HS-27A (cell line): Measurements from ENCODE around the gene IL16.
A peak's percentile ranks its signal among the peaks of the same experiment; 100 is the strongest.
"Not testable (repeated sequence)": the region's sequence is repeated elsewhere in the genome, so short reads cannot be mapped to it uniquely, and the experiment has no call there.

Experiments
- DNase-seq: peaks from one replicate; pipeline ENCODE4 v3.0.0-alpha.2; 2012; ENCODE audit warnings: low read depth, missing footprints

Gene IL16

DNA sequence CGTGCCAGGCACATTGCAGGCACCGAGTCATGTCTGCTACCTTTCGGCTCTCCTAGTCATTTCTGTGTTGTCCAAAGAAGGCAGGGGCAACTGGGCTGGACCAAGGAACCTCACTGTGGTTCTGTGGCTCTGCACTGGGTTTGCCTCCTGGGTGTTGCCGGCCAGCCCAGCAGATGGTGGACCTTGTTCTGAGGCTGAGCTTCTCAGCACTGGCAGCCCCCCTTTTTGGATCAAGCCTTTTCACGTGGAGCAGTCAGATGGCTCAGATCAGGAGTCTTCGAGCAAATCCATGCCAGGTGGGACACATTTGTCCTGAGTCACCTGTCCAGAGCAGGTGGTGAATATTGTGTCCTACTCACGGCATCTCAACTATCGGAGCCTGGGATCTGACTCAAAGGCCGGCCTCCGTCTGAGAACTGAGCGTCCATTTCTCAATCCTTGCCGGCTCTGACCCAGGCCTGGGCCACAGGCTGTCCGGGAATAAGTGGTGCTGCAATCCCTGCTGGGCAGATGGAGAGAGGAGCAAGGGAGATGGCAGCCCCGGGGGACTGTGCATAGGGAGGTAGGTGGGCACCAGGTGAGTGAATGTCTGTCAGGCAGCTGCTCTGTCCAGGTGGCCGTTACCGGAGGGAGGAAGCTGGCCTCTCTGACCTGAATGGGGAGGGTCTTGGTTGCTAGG is at the start of gene IL16:
TSS of gene IL16 (plus strand) at position 304 of the 679 bp plus-strand sequence. CDS start 28,521 bp downstream, outside the sequence.
- no peak for DNase-seq

GRCh38 chr15:81151389-81151788 is 45.3 kb upstream of the IL16 start:
- no peak for DNase-seq

- DNase-seq, result no peak
These were observed 44.3 kb upstream of the IL16 start for GRCh38 chr15:81152339-81152738.

DNA sequence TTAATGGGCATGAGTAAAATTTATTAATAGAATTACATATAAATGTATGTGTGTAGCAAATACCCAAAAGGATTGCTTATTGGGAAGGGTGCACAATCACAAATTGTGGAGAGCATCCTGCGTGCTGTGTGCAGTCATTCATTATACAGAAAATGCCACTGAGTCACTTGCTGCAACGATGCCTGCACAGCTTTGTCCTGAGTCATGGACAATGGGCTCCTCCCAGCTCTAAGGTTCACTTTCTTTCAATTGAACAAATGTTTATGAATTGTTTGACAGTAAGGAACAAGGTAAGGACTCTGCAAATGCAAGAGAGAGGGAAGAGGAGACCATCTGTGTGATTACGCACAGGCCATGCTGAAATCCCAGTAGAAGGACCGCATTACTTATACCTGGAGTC is 43.9 kb upstream of the IL16 start:
- no peak for DNase-seq

DNA sequence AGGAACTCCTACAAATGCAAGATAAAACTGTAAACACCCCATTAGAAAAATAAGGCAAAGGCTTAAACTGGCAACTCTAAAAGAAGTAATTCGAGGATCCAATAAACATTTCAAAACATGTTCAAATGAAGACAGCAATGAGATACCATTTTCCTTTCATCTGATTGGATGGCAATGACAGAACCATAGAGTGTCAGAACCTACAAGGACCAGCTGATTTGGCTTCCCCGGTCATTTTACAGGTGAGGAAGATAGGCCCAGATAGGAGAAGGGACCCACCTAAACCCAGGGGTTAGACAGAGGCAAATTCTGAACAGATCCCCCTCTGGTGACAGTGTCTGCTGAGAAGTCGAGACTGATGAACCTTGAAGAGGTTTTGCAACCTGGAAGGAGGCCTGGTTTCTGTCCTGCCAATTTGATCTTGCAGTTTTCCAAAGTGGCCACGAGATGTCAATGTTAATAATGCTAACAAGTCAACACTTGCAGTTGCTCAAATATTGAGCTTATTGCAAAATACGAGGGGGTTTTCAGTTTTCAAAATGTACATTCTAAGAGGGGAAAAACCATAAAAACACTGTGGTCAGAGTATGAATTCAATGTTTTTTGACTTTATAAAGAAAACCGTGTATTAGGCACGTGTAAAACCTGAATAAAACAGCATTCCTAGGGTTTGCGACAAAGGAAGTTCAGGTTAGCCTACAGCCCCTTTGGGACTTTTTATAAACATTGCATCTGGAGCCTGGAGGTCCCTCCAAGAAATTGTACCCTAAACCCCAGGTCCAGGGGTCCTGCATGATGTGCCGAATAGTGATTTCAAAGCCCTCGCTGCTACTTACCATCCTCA is 41.1 kb upstream of the IL16 start:
- no peak for DNase-seq

DNA sequence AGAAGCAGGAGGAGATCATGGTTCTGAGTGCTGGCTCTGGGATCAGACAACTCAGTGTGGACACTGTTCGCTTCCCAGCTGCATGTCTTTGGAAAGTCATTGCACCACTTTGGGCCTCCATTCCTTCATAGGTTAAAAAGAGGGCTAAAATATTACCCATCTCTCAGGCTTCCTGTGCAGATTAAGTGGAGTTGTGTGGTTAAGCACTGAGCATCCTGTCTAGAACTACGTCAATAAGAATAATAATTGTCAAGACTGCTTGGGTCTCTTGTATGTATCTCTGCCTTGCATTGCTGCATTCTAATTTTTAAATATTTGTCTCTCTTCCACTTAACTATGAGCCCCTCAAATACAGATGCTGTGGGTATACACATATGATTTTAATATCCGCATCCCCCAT is 40.4 kb upstream of the IL16 start:
- DNase-seq, result no peak

DNA sequence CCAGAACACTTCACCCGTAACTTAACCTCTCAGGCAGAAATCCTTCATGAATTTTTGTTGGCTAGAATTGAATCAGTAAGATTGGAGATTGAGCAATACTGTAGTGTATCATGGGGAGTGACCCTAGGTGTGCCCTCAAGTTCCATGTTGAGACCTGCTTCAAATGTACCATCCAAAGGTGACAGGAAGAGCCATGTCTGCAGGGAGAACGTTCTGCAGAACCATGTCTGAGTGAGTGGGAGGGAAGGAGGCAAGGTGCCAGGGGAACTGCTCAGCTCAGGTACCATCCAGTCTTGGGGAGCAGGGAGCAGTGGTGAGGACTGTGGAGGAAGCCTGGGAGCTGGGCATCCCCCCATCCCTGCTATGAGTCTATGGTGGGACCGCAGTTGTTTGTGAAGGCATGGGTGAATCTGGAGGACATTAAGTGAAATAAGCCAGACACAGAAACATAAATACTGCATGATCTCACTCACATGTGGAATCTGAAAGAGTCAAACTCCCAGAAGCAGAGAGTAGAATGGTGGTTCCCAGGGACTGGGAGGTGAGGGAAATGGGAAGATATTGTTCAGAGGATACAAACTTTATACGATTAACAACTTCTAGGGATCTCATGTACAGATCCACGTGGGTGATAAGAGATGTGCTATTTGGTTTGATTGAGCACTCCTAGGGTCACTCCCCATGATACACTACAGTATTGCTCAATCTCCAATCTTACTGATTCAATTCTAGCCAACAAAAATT is 39.3 kb upstream of the IL16 start:
- no peak for DNase-seq

GRCh38 chr15:81157939-81158223 is 38.8 kb upstream of the IL16 start:
- DNase-seq, result no peak

GRCh38 chr15:81158561-81158960 is 38.1 kb upstream of the IL16 start:
- DNase-seq, result not testable (repeated sequence)

- DNase-seq, result peak; percentile 88
These were observed 36.1 kb upstream of the IL16 start for GRCh38 chr15:81160312-81161159.

DNA sequence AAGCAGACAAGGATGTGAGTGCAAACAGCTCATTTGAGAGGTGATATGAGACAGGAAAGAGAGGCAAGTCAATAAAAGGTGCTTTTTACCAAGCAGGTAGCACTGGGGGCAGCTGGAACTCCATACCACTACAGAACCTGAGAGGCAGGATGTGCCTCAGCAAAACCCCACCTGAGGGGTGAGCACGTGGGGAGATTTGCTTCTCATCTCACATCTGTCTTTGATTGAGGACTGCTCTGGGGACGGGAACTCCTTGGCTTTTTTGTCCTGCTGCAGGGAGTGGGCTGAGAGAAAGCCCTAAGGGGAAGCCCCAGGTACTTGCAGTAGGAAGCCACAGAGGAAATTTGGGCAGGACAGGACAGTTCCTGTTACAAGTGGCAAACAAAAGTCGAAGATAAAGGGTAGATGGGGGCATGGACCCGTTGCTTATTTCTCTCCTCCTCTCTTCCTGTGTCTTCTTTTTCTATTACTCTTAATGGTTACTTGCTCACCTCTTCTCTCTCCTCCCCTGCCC is 35.5 kb upstream of the IL16 start:
- DNase-seq, result no peak

DNA sequence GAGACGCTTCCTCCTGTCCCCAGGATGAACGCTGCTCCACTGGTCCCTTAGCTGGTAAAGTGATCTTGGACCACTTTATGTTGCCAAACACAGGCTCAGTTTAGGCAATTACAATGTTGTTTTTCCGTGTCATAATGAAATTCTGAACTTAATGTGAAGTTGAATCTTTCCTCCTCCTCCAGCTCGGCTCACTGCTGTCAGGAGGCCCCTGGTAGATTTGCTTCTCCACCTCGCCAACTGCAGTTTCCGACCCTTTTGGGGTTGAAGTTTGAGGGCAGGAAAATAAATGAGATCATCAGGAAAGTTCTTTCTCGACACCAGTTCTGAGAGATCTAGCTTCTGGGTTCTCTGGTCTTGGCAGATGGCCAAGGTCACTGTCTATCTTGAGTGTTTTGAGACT is 34.8 kb upstream of the IL16 start:
- no peak for DNase-seq

DNA sequence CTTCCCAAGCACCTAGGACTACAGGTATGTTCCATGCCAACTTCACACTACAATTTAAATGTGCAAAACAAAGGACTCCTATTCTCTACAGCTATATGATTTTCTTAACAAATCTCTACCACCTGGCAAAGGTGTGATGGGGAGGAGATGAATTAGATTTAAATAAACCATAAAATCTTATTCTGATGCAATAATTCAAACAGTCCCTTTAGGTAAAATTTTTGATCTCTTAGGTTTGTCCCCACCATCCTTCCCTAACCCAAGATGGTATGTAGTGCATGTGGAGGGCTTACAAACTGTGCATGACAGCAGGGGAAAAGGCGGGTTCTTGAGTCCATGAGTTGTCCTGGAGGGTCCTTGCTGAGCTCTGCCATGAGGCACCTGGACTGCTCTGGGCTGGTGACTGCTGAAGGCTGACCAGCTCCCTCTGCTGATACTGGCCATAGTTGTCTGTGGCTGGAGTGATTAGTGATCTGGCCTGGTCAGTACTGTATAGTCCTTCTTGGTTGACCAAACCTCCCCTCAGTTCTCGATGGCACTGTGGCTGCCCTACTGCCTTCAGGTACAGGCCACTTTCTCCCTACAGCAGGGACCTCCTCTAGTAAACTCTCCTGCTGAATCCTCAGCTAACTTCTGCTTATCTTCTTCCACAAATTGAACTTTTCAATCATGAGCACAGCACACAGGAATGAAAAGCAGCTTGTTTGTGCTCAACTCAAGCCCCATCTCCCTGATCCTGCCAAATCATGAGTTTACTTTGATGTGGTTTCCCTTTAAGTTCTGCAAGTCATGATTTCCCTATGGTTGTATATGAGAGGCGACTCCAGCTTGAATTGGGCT is 32.5 kb upstream of the IL16 start:
- DNase-seq, result no peak

GRCh38 chr15:81165535-81165934 is 31.1 kb upstream of the IL16 start:
- DNase-seq, result no peak

DNA sequence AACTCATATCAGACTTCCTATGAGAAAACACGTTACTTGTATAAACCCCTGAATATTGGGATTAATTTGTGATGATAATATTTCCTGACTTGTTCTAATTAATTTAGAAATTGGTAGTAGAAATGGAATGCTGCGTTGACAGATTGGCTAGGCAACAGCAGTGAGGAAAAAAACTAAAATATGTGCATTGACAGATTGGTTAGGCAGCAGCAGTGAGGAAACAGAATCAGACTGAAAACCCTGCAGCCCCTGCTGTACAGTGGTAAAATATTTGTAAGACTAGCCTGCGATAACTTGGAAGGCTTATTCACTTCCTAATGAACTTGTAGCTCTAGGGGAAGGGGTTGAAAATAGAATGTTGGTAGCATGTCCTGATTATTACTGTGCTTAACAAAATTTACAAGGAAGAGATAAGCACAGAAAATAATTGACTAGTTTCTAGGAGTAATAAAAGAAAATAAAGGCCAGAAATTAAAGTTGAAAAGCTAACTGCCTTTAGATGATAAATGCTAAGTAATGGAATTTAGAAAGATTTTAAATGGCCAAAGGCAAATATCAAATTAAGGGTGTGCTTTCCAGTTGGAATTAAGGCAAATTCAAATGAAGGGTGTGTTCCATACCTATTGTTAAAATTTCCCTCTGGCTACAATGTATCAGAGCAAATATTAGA is 29.9 kb upstream of the IL16 start:
- DNase-seq, result no peak

DNA sequence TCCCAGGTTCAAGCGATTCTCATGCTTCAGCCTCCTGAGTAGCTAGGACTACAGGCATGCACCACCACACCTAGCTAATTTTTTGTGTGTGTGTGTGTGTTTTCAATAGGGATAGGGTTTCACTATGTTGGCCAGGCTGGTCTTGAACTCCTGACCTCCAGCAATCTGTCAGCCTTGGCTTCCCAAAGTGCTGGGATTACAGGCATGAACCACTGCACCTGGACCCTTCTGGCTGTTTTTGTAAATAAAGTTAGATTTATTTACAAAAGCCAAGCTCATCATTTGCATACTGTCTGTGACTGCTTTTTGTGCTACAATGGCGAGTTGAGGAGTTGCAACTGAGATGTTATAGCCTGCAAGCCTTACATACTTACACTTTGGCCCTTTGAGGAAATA is 28.6 kb upstream of the IL16 start:
- no peak for DNase-seq

GRCh38 chr15:81168644-81169043 is 28.0 kb upstream of the IL16 start:
- no peak for DNase-seq

- no peak for DNase-seq
These were observed 26.2 kb upstream of the IL16 start for GRCh38 chr15:81170511-81170910.

DNA sequence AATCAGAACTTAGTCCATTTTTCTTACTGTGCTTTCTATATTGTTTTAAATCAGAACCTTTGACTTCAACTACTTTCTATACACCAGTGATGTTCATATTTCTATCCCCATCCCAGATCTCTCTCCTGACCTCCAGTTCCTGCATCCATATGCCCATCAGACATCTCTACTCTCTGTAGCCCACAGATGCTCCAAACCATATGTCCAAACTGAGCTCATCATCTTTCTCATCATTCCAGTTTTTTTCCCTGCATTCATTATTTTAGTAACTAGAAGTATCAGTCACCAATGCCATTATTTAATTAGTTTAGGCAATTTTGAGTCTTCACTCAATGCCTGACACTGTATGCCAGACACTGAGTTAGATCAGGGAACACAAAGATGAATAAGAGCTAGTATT is 25.4 kb upstream of the IL16 start:
- DNase-seq, result no peak

- no peak for DNase-seq
These were observed 22.4 kb upstream of the IL16 start for GRCh38 chr15:81174125-81174791.
